ENCODE data around the gene GOLGA6L9.
"Not testable (repeated sequence)": the region's sequence is repeated elsewhere in the genome, so short reads cannot be mapped to it uniquely, and the experiment has no call there.

DNA sequence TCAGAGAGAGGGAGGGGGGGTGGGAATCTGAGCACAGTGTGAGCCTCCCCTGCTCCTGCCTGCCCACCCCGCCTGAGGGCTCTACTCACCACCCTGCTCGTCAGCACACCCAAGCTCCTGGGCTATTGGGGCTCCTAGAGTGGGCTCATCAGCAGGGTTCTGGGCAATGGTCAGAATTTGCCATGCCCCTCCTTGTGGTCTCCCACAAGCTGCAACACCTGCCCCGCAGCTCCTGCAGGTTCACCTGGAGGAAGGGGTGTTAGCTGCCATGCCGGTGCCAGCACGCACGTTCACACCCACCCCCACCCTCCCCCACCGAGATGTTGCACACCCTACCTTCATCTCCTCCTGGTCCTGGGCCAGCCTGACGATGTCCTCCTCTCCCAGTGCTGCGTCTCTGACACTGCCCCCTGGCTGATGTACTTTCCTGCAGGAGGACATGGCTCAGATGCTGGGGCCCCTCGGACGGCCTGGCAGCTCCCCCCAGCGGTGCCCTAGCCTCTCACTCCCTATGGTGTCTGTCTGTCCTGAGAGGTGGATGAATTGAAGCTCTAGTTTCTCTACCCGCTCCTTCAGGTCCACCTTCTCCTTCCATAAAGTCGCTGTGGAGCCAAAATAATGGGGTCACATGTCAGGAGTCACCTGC lies 47.2 kb downstream of the GOLGA6L9 start:
- TF ChIP-seq, protein P1, sequence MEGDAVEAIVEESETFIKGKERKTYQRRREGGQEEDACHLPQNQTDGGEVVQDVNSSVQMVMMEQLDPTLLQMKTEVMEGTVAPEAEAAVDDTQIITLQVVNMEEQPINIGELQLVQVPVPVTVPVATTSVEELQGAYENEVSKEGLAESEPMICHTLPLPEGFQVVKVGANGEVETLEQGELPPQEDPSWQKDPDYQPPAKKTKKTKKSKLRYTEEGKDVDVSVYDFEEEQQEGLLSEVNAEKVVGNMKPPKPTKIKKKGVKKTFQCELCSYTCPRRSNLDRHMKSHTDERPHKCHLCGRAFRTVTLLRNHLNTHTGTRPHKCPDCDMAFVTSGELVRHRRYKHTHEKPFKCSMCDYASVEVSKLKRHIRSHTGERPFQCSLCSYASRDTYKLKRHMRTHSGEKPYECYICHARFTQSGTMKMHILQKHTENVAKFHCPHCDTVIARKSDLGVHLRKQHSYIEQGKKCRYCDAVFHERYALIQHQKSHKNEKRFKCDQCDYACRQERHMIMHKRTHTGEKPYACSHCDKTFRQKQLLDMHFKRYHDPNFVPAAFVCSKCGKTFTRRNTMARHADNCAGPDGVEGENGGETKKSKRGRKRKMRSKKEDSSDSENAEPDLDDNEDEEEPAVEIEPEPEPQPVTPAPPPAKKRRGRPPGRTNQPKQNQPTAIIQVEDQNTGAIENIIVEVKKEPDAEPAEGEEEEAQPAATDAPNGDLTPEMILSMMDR (conservative IDR thresholded peaks at IDR 0.05; ENCODE audit: low read depth, low read length) = not testable (repeated sequence)
- not testable (repeated sequence) for TF ChIP-seq EZH2 (IDR thresholded peaks at IDR 0.05; ENCODE audit: borderline replicate concordance, low read depth, low read length, poor library complexity, severe bottlenecking)

All from A673 (cell line).